Activated T-helper 1 cell treated with anti-CD3 and anti-CD28 coated beads, Interleukin-12 subunit alpha, Interleukin-12 subunit beta, Interleukin-2, Interleukin-4 antibody, amounts not matched to agents 30 ng/mL and 10 ng/mL and 1 ng/mL, durations not matched to agents 14 hours and 24 hours and 36 hours (primary cell): Measurements from ENCODE around the gene PLA2G15. TPM values are rescaled to one million over a fixed set of nuclear protein-coding genes. Genes with fewer than 3 reads are reported as not detected.
A peak's percentile ranks its signal among the peaks of the same experiment; 100 is the strongest.

ENCODE experiments used
- DNase-seq: peaks from one replicate; pipeline ENCODE4 v3.0.0; 2021; ENCODE audit warnings: low spot score
- H3K27ac Mint-ChIP-seq: one replicate; pipeline ENCODE4 v1.8.0; 2021; ENCODE audit warnings: mild to moderate bottlenecking, mixed read lengths
- H3K27me3 Mint-ChIP-seq: one replicate; pipeline ENCODE4 v1.8.0; 2022; ENCODE audit warnings: mild to moderate bottlenecking, moderate library complexity, mixed read lengths; ENCODE audit not compliant: insufficient read depth
- H3K36me3 Mint-ChIP-seq: one replicate; pipeline ENCODE4 v1.8.0; 2021; ENCODE audit warnings: low read depth, mixed read lengths
- H3K4me1 Mint-ChIP-seq: one replicate; pipeline ENCODE4 v1.8.0; 2021; ENCODE audit warnings: low read depth, mixed read lengths
- H3K4me3 Mint-ChIP-seq: one replicate; pipeline ENCODE4 v1.8.0; 2021; ENCODE audit warnings: mild to moderate bottlenecking, moderate library complexity, mixed read lengths
- H3K9me3 Mint-ChIP-seq: one replicate; pipeline ENCODE4 v1.8.0; 2021; ENCODE audit warnings: mixed read lengths
- intact Hi-C: fragments of 100-400 bp; cut with micrococcal nuclease; formaldehyde crosslinking; loops from one replicate; pipeline ENCODE4 v1.15.1; 2024
- total RNA-seq: library from RNA; stranded (reverse); gene quantifications from 2 replicates; pipeline ENCODE4 v1.2.3, GENCODE V29; 2022

PLA2G15 gene
- total RNA-seq, 1 donor from 2014 or later = 8.8 TPM

DNA sequence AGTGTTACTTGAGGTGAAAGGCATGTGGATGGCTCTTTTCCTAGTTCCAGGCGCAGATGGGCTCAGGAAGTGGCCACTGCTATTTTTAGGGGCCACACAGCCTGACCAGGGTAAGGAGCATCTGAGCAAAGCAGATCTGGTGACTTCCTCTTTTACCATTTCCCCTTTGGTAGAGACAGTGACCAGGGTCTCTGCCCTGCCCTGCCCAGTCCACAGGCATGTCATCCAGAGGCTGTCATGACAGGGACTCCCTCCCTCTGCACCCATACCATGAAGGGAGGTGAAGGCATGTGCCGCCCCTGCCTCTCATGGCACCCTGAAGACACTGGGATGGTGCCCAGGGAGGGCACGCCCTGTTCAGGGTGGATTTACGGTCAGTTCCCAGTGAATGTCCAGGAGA, 2.2 kb downstream of the PLA2G15 start:
- no peak overlapping the region for H3K4me3 Mint-ChIP-seq
- H3K4me1 Mint-ChIP-seq = peaks cover 18% of the 10 kb centered on the region
- no peak for DNase-seq
- intact Hi-C loops = no loop called here
- no peak overlapping the region for H3K27ac Mint-ChIP-seq
- H3K9me3 Mint-ChIP-seq = no peaks in the 10 kb centered on the region
- peaks cover 3% of the 10 kb centered on the region for H3K27me3 Mint-ChIP-seq
- peaks cover 9% of the 10 kb centered on the region for H3K36me3 Mint-ChIP-seq

DNA sequence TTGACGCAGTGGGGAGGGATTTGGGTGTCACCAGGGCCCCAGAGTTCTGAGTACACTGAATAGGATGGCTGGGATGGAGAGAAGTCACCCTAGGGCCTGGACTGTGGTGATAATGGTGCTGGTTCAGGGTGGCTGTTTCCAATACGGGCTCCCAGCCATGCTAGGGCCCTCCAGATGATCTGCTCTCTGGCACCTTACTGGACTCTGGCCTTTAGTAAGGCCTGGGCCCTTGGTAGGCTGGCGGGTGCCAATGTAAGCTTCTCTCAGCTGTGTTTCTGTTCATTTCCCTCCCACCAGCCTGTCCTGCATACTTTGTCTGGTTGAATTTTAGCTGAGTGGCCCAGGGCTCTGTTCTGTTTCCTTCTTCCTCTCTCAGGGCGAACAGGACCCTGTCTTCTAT, 2.8 kb downstream of the PLA2G15 start:
- Mint-ChIP-seq H3K4me1 (peaks cover 18% of the 10 kb centered on the region), H3K4me3 (no peak overlapping the region), H3K27ac (no peak overlapping the region), H3K27me3 (peaks cover 3% of the 10 kb centered on the region), H3K36me3 (peaks cover 9% of the 10 kb centered on the region), H3K9me3 (no peaks in the 10 kb centered on the region)
- intact Hi-C loops = no loop called here
- no peak for DNase-seq

- Mint-ChIP-seq H3K4me1 (peaks cover 18% of the 10 kb centered on the region), H3K36me3 (peaks cover 9% of the 10 kb centered on the region), H3K4me3 (no peak overlapping the region), H3K27ac (no peak overlapping the region), H3K27me3 (peaks cover 3% of the 10 kb centered on the region), H3K9me3 (no peaks in the 10 kb centered on the region)
- intact Hi-C loops = no loop called here
- DNase-seq = no peak
Observed at GRCh38 chr16:68249371-68249770, 4.2 kb downstream of the PLA2G15 start.

DNA sequence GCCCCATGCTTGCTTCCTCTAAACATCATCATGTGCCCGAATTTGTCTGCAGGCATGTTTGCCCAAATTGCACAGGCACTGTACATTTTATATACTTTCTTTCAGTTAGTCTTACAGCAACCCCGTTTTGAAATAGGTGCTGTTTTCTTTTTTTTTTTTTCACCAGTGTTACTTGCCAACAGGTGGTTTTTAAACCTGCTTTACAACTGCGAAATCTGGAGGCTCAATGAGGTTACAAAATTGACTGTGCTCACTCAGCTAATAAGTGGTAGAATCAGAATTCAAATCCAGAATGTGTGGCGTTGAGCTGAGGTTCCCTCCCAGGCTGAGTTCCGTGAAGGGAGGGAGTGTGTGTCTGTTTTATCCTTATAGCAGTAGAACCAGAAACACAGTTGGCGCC, 5.8 kb downstream of the PLA2G15 start:
- H3K4me1 Mint-ChIP-seq = peaks cover 9% of the 10 kb centered on the region
- no peak overlapping the region for H3K27ac Mint-ChIP-seq
- H3K36me3 Mint-ChIP-seq = peaks cover 8% of the 10 kb centered on the region
- intact Hi-C loops = no loop called here
- no peaks in the 10 kb centered on the region for H3K9me3 Mint-ChIP-seq
- no peak overlapping the region for H3K4me3 Mint-ChIP-seq
- no peak for DNase-seq
- no peaks in the 10 kb centered on the region for H3K27me3 Mint-ChIP-seq

DNA sequence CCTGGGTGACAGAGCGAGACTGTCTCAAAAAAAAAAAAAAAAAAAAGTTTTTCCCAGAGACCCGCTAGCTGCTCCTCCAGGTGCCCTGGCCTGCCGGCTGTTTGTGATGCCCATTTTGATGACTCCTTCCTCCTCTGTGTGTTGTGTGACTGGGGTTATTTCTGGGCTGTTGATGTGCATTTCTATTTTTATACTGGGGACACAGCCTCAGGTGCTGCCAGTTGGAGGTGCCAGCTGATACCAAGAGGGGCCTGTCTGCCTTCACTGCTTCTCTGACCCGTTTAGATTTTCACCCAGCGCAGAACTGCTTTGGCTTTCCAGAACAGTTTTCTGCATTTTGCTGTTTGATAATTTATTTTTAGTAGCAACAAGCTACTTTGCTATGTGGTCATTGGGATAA, 6.7 kb downstream of the PLA2G15 start:
- no peak overlapping the region for H3K4me3 Mint-ChIP-seq
- H3K9me3 Mint-ChIP-seq = no peaks in the 10 kb centered on the region
- no peaks in the 10 kb centered on the region for H3K27me3 Mint-ChIP-seq
- no peak overlapping the region for H3K27ac Mint-ChIP-seq
- H3K36me3 Mint-ChIP-seq = peaks cover 8% of the 10 kb centered on the region
- DNase-seq = no peak
- intact Hi-C loops = no loop called here
- peaks cover under 1% of the 10 kb centered on the region for H3K4me1 Mint-ChIP-seq

- intact Hi-C loops = no loop called here
- no peaks in the 10 kb centered on the region for H3K9me3 Mint-ChIP-seq
- no peak overlapping the region for H3K4me3 Mint-ChIP-seq
- H3K4me1 Mint-ChIP-seq = peaks cover 3% of the 10 kb centered on the region
- no peaks in the 10 kb centered on the region for H3K27me3 Mint-ChIP-seq
- H3K36me3 Mint-ChIP-seq = peaks cover 8% of the 10 kb centered on the region
- no peak for DNase-seq
- H3K27ac Mint-ChIP-seq = no peak overlapping the region
Observed at GRCh38 chr16:68252383-68252782, 7.2 kb downstream of the PLA2G15 start.

DNA sequence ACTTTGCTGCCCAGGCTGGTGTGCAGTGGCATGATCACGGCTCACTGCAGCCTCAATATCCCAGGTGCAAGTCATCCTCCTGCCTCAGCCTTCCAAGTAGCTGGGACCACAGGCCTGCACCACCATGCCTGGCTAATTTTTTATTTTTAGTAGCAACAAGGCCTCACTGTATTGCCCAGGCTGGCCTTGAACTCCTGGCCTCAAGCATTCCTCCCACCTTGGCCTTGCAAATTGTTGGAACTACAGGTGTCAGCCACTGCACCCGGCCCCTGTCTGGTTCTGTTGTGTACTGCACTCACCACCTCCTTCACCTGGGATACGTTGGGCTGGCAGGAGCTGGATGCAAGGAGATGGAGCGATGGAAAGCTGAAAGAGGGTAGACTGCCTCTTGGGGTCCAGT, 8.5 kb downstream of the PLA2G15 start:
- no peak overlapping the region for H3K4me3 Mint-ChIP-seq
- no peak for DNase-seq
- no peaks in the 10 kb centered on the region for H3K27me3 Mint-ChIP-seq
- no peaks in the 10 kb centered on the region for H3K9me3 Mint-ChIP-seq
- intact Hi-C loops = no loop called here
- H3K36me3 Mint-ChIP-seq = peaks cover 10% of the 10 kb centered on the region
- H3K4me1 Mint-ChIP-seq = peaks cover 6% of the 10 kb centered on the region
- H3K27ac Mint-ChIP-seq = no peak overlapping the region

GRCh38 chr16:68255712-68256111, 10.5 kb downstream of the PLA2G15 start:
- Mint-ChIP-seq H3K27me3 (no peaks in the 10 kb centered on the region), H3K9me3 (no peaks in the 10 kb centered on the region), H3K36me3 (peaks cover 9% of the 10 kb centered on the region), H3K27ac (no peak overlapping the region), H3K4me1 (peaks cover 6% of the 10 kb centered on the region), H3K4me3 (no peak overlapping the region)
- DNase-seq = no peak
- intact Hi-C loops = no loop called here

- no peak for DNase-seq
- Mint-ChIP-seq H3K27ac (no peak overlapping the region), H3K4me1 (peaks cover 14% of the 10 kb centered on the region), H3K36me3 (peaks cover 5% of the 10 kb centered on the region), H3K4me3 (no peak overlapping the region), H3K9me3 (no peaks in the 10 kb centered on the region), H3K27me3 (no peaks in the 10 kb centered on the region)
- intact Hi-C loops = no loop called here
Observed at GRCh38 chr16:68257251-68257905, 12.2 kb downstream of the PLA2G15 start.

- Mint-ChIP-seq H3K4me3 (no peak overlapping the region), H3K36me3 (peaks cover 5% of the 10 kb centered on the region), H3K27me3 (no peaks in the 10 kb centered on the region), H3K9me3 (no peaks in the 10 kb centered on the region), H3K4me1 (peaks cover 17% of the 10 kb centered on the region), H3K27ac (no peak overlapping the region)
- no peak for DNase-seq
- intact Hi-C loops = loop anchor here (1.0 kb wide), 1 partner anchor 98 kb away; no protein-coding TSS in a partner anchor
Observed at GRCh38 chr16:68257906-68258800, 13.0 kb downstream of the PLA2G15 start.

GRCh38 chr16:68259007-68259825, 14.0 kb downstream of the PLA2G15 start:
- intact Hi-C loops = no loop called here
- Mint-ChIP-seq H3K4me3 (no peak overlapping the region), H3K27me3 (no peaks in the 10 kb centered on the region), H3K9me3 (no peaks in the 10 kb centered on the region), H3K36me3 (peaks cover 5% of the 10 kb centered on the region), H3K27ac (no peak overlapping the region), H3K4me1 (peaks cover 25% of the 10 kb centered on the region)
- no peak for DNase-seq

DNA sequence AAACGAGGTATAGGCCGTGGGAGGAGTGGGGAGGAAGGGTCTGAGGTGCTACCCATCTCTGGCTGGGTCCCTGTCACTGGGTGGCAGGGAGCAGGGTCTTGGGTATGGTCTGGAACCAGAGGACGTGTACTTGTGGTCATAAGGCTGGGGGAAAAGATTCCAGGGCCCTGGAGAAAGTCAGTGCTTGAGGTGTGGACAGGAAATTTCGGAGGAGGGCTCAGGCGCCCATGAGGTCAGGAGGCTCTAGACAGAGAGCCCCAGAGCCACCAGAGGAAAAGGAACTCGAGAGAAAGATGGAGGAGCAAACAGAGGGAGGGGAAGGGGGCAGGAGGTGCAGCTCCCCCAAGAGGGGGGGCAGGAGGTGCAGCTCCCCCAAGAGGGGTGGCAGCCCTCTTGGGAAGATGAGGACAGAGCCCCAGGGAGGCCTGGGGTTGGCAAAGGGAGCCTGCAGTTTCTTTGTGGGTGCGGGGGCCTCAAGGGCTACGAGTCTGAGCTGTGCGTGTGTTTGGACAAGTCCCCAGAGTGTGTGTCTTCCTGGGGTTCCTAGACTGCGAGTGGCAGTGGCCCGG, 18.5 kb downstream of the PLA2G15 start:
- Mint-ChIP-seq H3K4me3 (peak overlapping the region; percentile 89), H3K36me3 (peaks cover 21% of the 10 kb centered on the region), H3K27me3 (no peaks in the 10 kb centered on the region), H3K27ac (peak overlapping the region; percentile 99), H3K4me1 (peaks cover 47% of the 10 kb centered on the region), H3K9me3 (no peaks in the 10 kb centered on the region)
- DNase-seq = no peak
- intact Hi-C loops = loop anchor here (1.0 to 10.0 kb wide), 7 partner anchors 18 to 491 kb away; partner anchors contain the start of genes PLA2G15 and SLC7A6OS
